Activated T-cell treated with anti-CD3 and anti-CD28 coated beads, Interleukin-2, amount 50 U/mL, for 48 hours (primary cell): ENCODE data around the gene ARHGAP42.
A peak's percentile ranks its signal among the peaks of the same experiment; 100 is the strongest.
"Not testable (repeated sequence)": the region's sequence is repeated elsewhere in the genome, so short reads cannot be mapped to it uniquely, and the experiment has no call there.

Experiments used
- DNase-seq, 2 experiments: peaks; one replicate each; pipeline ENCODE4 v3.0.0-alpha.2; 2020

Gene ARHGAP42, protein sequence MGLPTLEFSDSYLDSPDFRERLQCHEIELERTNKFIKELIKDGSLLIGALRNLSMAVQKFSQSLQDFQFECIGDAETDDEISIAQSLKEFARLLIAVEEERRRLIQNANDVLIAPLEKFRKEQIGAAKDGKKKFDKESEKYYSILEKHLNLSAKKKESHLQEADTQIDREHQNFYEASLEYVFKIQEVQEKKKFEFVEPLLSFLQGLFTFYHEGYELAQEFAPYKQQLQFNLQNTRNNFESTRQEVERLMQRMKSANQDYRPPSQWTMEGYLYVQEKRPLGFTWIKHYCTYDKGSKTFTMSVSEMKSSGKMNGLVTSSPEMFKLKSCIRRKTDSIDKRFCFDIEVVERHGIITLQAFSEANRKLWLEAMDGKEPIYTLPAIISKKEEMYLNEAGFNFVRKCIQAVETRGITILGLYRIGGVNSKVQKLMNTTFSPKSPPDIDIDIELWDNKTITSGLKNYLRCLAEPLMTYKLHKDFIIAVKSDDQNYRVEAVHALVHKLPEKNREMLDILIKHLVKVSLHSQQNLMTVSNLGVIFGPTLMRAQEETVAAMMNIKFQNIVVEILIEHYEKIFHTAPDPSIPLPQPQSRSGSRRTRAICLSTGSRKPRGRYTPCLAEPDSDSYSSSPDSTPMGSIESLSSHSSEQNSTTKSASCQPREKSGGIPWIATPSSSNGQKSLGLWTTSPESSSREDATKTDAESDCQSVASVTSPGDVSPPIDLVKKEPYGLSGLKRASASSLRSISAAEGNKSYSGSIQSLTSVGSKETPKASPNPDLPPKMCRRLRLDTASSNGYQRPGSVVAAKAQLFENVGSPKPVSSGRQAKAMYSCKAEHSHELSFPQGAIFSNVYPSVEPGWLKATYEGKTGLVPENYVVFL

DNA sequence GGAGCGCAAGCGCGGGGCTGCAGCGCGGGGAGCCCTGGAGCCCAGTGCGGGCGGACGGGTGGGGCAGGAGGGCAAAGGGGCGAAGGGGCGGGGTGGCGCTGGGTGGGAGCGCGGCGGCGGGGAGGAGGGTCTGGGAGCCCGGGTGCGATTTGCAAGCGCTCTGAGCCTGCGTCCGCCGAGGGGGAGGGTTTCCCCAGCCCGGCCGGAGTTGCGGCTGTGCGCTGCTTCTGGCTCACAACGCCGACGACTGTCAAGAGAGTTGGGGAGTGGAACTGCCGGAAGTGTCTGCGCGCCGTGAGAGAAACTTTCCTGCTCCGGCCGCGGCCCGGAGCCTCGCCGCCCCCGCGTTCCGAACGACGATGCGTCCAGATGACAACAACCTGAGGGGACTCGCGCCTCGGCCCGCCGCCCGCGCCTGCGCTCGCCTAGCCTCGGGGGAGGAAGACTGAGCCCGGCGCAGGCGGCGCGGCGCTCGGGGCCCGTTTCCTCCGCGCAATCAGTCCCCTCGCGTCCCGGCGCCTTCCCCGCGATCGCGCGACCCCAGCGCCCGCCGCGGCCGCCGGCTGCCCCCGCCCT is at the start of gene ARHGAP42:
ARHGAP42 (plus strand) TSS at position 235 of the 576 bp plus-strand sequence. CDS start 391 bp downstream, outside the sequence.
- peak; percentile 33 to 45 for DNase-seq

DNA sequence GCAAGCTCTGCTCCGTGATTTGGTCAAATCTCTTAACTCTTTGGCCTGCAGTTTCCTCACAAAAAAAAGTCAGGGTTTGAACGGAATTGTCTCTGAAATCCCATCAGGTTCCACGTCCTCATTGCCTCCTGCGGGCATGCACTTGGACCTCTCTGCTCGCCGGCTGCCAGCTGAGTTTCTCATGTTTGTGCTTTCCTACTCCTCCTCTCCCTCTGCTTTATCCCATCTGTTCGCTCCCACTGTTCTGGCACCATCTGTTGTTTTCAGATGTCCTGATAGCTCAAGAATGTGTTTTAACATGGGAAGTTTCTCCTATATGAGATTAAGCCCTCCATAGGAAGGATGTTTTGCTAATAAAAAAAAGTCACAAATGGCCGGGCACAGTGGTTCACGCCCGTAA is 49.4 kb upstream of the ARHGAP42 start:
- DNase-seq, result no peak

DNA sequence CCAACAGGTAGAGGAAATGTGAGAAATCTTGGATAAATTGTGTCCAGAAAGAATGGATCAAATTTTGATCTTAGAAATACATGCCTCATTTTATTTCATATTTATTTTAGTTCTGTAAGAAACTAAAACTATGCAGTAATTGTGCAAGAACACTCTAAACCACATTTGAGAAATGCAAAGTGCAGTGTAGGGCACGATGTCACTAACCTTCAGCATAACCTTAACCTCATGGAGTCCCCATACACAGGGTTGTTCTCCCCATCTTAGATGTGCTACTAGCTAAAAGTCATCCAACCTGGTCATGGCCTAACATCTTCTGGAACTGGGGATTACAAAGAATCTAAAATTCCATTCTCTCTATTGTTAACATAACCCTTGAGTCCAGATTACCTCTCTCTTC is 48.4 kb upstream of the ARHGAP42 start:
- no peak for DNase-seq

DNA sequence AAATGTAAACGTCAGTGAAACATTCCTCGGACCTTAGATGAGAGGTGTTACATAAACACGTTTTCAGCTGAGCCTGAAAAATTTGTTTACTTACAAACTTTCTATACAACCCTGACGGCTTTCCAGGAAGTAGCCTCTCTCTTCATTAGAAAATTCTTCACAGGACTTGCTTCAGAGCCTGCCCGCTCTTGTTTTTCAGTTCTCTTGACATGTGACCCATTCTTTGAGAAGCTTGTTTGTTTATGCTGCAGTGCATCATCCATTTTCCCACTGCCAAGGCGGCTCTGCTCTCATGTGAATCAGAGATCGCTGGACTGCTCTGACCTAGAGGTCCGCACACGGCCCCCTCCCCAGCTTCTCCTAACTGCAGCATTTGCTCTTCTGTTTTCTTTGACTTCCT is 47.9 kb upstream of the ARHGAP42 start:
- DNase-seq, result no peak

DNA sequence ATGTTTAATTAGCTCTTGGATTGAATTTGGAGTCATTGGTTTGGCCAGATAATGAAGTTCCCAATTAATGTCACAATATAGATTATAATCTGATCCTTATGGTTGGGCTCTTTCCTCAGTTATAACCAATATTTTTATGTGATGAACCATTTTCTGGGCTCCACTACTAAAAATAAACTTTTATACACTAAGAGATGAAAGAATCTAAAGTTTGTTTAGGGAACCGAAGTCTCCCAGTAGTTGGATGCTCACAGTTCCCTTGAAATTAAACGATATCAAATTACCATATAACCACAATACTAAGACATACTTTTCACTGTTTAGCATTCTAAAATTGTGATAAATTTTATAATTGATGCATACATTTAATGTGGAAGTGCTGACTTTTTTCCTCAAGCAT is 47.0 kb upstream of the ARHGAP42 start:
- DNase-seq, result no peak

DNA sequence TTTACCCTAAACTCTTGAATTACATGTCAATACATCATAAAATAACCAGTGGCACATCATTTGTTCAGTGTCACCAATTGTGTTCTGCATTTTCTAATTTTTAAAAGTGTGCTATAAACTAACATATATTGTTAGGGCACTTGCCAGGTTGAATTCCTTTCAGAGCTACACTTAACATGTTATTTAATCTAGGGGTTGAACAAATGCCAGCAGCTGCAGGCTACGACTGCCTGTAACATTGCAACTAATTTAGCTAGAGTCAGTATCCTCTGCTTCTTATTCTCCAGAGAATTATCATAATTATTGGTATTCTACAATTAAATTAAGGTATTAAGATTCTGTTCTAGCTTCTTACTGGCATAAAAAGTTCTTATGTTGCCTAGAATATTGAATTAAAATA is 46.4 kb upstream of the ARHGAP42 start:
- no peak for DNase-seq

DNA sequence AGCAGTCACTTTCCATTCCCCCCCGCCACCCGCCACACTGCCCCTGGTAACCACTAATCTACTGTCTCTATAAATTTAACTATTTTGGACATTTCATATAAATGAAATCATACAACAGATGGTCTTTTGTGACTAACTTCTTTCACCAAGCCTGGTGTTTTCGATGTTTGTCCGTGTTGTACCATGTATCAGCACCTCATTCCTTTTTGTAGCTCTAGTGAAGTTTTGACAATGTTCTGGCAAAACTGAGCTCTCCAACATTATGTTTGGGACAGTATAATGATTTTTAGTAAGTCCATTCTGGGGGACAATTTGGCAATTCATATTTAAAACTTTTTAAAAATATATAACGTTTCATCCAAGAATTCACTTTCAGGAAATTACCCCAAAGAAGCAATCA is 45.6 kb upstream of the ARHGAP42 start:
- DNase-seq, result no peak

DNA sequence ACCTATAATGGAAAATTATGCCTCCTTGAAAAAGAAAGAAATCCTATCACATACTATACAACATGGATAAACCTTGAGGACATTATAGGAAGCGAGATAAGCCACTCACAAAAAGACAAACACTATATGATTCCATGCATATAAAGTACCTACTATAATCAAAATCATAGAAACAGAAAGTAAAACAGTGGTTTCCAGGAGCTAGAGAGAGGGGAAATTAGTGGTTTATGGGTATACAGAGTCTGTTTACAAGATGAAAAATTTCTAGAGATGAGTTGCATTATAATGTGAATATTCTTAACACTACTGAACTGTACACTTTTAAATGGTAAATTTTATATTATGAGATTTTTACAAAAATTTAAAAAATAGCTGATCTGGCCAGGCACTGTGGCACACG is 40.5 kb upstream of the ARHGAP42 start:
- no peak for DNase-seq

DNA sequence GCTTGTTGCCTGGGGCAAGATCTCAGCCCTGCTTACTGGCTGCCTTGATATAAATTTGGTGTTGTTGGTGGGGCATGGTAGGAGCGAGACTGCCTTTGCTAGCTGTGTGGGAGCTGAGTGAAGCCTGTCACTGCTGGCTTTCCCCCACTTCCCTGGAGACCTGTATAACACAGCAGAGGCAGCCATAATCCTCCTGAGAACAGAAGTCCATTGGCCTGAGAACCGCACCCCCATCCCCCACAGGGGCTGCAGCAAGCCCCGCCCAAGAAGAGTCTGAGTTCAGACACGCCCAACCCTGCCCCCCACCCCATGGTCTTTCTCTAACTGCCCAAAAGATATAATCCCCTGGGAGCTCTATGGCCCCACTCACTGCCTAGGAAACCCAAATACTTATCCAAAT is 39.2 kb upstream of the ARHGAP42 start:
- DNase-seq, result no peak

DNA sequence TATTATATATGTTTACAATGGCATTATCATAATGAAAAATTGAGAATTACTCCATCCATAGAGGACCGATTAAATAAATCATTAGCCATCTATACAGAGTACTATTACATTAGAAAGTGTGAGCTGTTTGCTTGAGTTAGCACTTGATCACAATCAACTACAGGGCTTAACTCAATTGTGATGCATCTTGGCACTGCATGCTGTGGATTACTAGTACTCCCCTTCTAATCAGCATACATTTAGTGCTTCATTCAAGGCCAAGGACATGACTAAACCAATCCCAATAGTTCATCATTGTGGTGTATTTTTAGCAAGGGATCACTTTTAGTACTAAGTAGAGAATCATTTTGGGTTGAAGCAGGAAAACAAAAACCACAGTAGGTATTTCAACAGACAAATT is 23.5 kb upstream of the ARHGAP42 start:
- DNase-seq, result no peak

DNA sequence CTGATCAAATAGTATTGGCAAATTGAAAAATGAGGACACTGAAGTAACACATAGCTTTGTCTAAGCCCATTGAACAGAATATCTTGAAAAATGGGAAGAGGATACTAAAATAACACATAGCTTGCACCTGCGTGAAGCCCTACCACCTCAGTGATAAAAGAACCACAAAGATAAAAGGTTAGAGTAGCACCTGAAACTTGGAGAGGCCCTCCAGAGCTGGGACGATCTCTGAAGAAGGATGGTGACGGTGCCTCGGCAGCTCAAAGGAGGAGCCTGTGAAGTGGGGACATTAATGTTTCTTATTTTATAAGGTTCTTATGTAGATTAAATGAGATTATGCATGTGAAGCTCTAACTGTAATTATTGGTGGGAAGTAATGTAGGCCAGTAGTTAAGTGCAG is 23.1 kb upstream of the ARHGAP42 start:
- DNase-seq, result no peak

DNA sequence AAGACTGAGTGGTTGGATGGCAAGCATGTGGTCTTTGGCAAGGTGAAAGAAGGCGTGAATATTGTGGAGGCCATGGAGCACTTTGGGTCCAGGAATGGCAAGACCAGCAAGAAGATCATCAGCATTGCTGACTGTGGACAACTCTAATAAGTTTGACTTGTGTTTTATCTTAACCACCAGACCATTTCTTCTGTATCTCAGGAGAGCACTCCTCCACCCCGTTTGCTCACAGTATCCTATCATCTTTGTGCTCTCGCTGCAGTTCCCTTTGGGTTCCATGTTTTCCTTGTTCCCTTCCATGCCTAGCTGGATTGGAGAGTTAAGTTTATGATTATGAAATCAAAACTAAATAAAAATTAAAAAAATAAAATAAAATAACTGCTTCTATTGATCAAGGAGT is 20.3 kb upstream of the ARHGAP42 start:
- not testable (repeated sequence) for DNase-seq

DNA sequence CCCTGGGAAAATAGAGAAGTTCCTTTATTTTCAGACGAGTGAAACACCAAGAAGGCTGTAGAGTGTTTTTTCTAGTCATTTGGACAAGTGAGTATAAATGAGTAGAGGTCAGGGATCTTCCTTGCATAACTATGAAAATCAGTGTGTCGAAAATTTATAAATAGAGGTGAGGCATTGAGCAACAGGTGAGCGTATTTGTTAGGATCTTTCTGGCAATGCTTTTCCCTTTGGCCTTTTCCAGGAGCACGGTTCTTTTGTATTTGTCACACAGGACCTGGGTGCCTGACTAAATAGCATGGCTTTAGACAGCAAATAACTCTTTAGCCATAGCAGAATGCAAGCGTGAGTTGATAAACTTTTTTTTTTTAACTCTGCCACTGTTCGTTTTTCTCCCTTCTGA is 19.6 kb upstream of the ARHGAP42 start:
- no peak for DNase-seq

DNA sequence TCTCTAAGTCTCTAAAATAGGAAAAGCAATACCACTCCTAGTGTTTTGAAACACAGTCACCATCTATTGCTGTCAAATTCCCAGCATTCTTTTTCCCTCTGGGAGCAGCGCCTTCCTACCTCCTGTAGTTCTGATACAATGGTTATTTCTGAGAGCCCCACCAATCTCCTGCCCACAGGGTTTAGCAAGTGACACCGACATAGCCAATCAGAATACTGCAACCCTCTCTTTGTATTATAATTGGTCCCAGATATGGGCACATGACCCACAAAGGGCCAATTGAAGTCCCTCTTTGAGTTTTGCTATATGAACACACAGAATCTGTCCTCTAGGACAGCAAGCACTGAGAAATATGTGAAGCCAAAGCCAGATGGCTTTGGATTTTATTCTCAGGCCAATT is 16.9 kb upstream of the ARHGAP42 start:
- no peak for DNase-seq

DNA sequence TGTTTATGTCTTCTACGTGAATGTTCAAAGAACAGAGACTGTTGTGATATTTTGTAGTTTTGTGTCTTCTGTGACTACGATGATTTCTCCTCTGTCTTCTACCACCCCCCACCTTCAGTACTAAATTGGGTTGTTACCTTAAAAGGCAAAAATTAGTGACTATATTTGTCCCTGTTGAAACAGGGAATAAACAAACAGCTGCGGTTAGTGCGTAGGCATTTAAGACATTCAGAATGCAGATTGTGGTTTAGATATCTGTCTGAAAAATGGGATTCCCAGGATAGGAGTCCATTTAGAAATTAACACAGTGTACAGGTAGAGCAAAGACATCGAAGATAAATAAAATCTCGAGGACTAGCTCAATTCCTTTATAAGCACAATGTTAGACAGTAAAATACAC is 15.6 kb upstream of the ARHGAP42 start:
- DNase-seq, result no peak

DNA sequence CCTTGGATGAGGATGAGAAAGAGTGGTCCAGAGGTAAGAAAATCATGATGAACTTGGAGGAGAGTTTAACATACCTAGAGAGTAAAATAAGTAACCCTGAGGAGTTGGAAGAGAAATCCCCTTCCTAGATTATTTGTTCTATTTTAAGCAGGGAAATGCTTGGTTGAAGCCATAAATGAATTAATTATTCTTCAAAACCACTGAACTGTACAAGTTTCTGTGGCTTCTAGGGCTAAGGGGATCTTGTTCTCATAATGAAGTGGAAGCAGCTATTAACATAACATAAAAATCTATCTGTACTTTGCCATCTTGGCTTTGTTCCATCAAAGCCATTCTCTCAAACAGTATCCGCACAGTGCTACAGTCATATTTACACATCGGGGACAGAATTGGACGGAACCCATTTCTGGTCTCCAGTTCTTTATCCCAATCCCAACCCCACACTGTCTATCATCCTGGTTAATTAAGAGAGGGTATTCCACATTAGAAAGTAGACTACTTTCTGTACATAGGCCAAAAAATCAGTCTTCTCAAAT is 14.5 kb upstream of the ARHGAP42 start:
- no peak for DNase-seq

DNA sequence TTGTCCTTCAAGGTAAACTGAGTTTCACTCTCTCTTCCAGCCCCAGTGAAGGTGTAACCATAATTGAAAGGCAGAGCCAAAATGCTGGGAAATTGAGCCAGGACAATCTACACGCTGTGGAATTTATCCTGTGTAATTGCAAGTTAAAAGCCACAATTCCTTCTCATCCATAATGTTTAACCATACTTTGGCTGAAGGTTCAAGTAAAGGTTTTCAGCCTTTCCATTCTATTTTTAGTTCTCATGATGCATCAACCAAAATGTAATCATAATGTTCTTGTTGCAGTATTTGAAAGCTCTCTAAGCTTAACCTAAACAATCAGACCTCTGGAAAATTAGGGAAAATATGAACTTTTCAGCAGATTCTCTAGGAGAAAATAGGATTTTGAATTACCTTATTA is 14.0 kb upstream of the ARHGAP42 start:
- DNase-seq, result no peak

DNA sequence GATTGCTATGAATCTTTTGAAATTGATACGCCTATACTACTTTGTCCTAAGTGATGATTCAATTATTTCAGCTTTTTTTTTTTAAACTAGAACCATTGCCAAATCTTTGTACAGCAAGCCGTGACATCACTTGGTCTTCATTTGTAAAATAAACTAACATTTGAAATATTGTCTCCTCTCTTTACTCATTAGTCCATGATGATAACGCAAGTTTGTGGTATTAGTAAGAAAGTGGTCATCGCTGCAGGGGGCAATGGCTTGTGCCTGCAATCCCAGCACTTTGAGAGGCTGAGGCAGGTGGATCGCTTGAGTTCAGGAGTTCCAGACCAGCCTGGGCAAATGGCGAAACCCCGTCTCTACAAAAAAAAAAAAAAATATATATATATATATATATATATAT is 12.9 kb upstream of the ARHGAP42 start:
- DNase-seq, result no peak

DNA sequence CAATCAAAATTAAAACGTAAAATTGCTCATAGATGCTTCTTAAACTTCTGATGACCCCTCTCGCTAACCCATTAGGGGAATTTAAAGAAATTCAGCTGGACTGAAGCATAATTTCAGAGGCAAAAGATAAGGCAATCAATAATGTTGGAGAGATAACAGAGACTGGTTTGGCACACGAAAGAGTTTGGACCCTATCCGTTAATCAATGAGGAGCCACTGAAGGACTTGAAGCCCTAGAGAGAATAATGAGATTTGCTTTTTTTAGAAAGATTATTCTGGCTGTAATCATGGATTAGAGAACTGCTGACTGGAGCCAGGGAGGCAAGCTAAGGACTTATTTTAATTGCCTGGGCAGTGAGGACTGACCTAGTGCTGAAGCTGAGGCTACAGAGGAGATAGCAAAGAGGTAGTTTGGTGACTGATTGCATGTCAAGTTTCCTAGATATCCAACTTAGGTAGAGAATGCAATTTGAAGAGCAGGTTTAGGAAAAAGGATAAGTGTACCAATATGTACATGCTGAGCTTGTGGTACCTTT is 11.9 kb upstream of the ARHGAP42 start:
- no peak for DNase-seq

DNA sequence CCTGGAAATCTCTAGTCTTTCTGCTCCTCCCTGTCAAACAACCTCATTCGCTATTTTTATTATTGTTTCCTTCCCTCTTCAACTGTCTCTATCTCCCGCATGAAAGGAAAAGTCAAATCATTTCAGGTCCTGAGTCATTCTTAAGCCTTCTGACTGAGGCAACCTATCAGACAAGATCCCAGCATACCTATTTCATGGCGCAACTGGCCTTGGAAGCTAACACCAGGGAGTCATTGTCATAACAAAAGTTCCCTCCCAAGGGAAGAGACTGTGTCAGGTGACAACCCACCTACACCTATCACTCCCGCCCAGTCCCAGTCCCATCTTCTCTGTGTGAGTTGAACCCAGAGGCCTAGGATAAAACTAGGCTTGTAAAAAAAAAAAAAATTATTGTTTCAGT is 10.2 kb upstream of the ARHGAP42 start:
- no peak for DNase-seq

DNA sequence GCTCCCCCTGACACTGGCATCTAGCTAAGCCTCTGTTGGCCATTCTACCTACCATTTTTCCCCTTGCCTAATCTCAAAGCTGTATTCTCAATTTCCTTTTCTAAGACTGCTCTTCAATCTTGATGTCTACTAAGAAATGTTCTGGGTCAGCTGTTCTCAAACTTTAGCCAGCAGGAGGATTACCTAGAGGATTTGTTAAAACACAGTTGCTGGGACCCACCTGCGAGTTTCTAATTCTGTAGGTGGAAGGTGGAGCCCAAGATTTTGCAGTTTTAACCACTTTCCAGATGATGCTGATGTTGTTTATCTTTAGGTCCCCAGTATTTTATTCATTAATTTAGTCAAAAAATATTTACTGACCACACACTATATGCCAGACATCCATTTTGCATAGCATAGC is 9.3 kb upstream of the ARHGAP42 start:
- no peak for DNase-seq

DNA sequence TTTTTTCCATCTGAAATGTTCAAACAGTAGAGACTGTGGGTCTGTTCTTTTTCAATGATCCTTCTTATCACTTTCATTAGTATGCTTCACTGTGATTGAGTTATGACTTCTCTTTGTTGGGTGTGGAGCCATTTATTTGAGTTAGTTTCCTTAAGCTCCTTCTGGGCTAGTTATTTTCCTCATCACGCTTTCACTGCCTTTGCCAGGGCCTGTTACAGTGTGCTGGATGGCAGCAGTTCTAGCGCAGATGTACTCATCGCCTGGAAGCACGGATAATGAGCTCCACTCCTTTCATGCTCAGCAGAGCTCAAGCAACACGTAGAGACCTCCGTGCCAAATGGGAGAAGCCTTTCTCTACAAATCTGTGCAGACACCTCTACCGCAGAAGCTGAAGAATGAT is 7.0 kb upstream of the ARHGAP42 start:
- no peak for DNase-seq

DNA sequence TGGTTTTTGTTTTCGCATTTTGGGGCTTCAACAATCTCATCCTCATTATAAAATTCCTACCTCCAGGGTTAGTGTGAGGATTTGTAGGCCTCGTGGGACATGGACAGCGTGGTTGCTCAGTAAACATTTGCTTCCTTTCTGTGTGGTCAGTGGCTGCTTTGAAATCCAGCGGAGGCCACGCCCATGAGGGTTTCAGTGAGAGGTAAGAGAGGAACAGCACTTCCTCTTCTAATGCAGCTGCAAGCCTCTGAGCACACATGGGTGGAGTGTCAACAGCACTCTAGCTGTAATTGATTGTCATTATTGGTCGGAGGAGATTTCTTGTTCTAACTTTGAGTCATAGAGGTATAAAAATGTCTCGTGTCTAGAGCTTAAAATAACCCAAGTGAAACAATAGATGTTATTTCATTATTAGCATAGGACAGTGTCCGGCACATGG is 6.0 kb upstream of the ARHGAP42 start:
- peak in 1 of 2 experiments; percentile 20 for DNase-seq
